H1 (cell line): ENCODE data around the gene CD44. TPM values are rescaled to one million over a fixed set of nuclear protein-coding genes. Genes with fewer than 3 reads are reported as not detected.

Experiments used
- CTCF ChIA-PET: fragments of 300-600 bp; sonication (Branson Sonifier 250); formaldehyde crosslinking; loops from one replicate; lab custom pipeline; 2021; ENCODE audit not compliant: partially characterized antibody; lab: Charles Lee
- POLR2A ChIA-PET: fragments of 300-600 bp; sonication (Branson Sonifier 250); formaldehyde crosslinking; loops from one replicate; lab custom pipeline; 2021; ENCODE audit warnings: inconsistent platforms; ENCODE audit not compliant: partially characterized antibody; lab: Charles Lee
- DNase-seq, 2 experiments: peaks; one replicate each; pipeline versions ENCODE4 v3.0.0 to v3.0.0-alpha.2; 2010 to 2022; ENCODE audit warnings: low spot score in 2 of 2, low read depth in 1 of 2, mixed read lengths in 1 of 2
- FAIRE-seq: peaks from 2 replicates; lab custom pipeline; 2011; peaks lifted over from hg19 to GRCh38; lab: Jason Lieb, UNC
- H2AFZ ChIP-seq: 2 replicates; pipeline ENCODE4 v1.8.1; 2012; ENCODE audit warnings: low read length, inconsistent platforms
- H2AK5ac ChIP-seq: 2 replicates; pipeline ENCODE4 v1.6.1; 2013; ENCODE audit warnings: low read depth, low read length
- H2BK120ac ChIP-seq: replicated peaks from 2 replicates; pipeline ENCODE3; 2013; ENCODE audit warnings: low read depth, low read length, inconsistent platforms
- H2BK12ac ChIP-seq: 2 replicates; pipeline ENCODE4 v1.6.1; 2013; ENCODE audit warnings: low read depth, low read length
- H2BK15ac ChIP-seq: 2 replicates; pipeline ENCODE4 v1.6.1; 2013; ENCODE audit warnings: low read length
- H2BK20ac ChIP-seq: 2 replicates; pipeline ENCODE4 v1.6.1; 2013; ENCODE audit warnings: low read length
- H2BK5ac ChIP-seq: 2 replicates; pipeline ENCODE4 v1.6.1; 2013; ENCODE audit warnings: low read depth, low read length
- H3K14ac ChIP-seq: 2 replicates; pipeline ENCODE4 v1.6.1; 2013; ENCODE audit warnings: inconsistent platforms; ENCODE audit not compliant: insufficient read length
- H3K18ac ChIP-seq: 2 replicates; pipeline ENCODE4 v1.6.1; 2013; ENCODE audit warnings: low read length; ENCODE audit errors: extremely low read depth
- H3K23ac ChIP-seq: 2 replicates; pipeline ENCODE4 v1.6.1; 2013; ENCODE audit warnings: inconsistent platforms; ENCODE audit not compliant: insufficient read length
- H3K23me2 ChIP-seq: 2 replicates; pipeline ENCODE4 v1.6.1; 2013; ENCODE audit warnings: low read depth, low read length
- H3K27ac ChIP-seq: 2 replicates; pipeline ENCODE4 v1.6.1; 2011; ENCODE audit warnings: low read depth, low read length, inconsistent platforms
- H3K27me3 ChIP-seq, 4 experiments: replicated peaks in 1 of 4; 1 replicate in 1 of 4; 2 replicates in 3 of 4; pipeline versions ENCODE4 v1.6.1 to v1.8.1; 2011 to 2013; ENCODE audit warnings: low read length in 3 of 4, mild to moderate bottlenecking in 3 of 4, inconsistent platforms in 2 of 4, mixed read lengths in 2 of 4, moderate library complexity in 1 of 4; ENCODE audit not compliant: control insufficient read depth in 3 of 4, insufficient read depth in 3 of 4; ENCODE audit errors: extremely low read depth in 1 of 4
- H3K36me3 ChIP-seq, 4 experiments: 2 replicates each; pipeline versions ENCODE4 v1.6.1 to v1.8.1; 2011 to 2013; ENCODE audit warnings: mild to moderate bottlenecking in 4 of 4, low read length in 3 of 4, moderate library complexity in 2 of 4, control low read depth in 1 of 4, inconsistent platforms in 1 of 4; ENCODE audit not compliant: insufficient read depth in 4 of 4, control insufficient read depth in 2 of 4
- H3K4ac ChIP-seq: replicated peaks from 2 replicates; pipeline ENCODE3; 2013; ENCODE audit warnings: low read length, low read depth, mixed read lengths, inconsistent platforms; ENCODE audit not compliant: insufficient read length
- H3K4me1 ChIP-seq, 4 experiments: replicated peaks in 1 of 4; 1 replicate in 1 of 4; 2 replicates in 3 of 4; pipeline versions ENCODE4 v1.6.1 to v1.8.1; 2011 to 2013; ENCODE audit warnings: low read length in 3 of 4, inconsistent platforms in 2 of 4, mixed read lengths in 1 of 4; ENCODE audit not compliant: insufficient read depth in 4 of 4, control insufficient read depth in 3 of 4
- H3K4me2 ChIP-seq, 2 experiments: 2 replicates each; pipeline versions ENCODE4 v1.6.1 to v1.8.1; 2011 to 2013; ENCODE audit warnings: low read depth in 2 of 2, low read length in 2 of 2, control low read depth in 1 of 2, inconsistent platforms in 1 of 2, mild to moderate bottlenecking in 1 of 2; ENCODE audit not compliant: insufficient read depth in 1 of 2
- H3K4me3 ChIP-seq, 4 experiments: fragments of 200-600, 300-600 bp in 1 of 4; sonication (generic), shearing (Covaris generic), sonication (Bioruptor Twin) in 1 of 4; 2 replicates each; pipeline versions ENCODE4 v1.5.1 to v1.8.1; 2011 to 2016; ENCODE audit warnings: low read length in 4 of 4, low read depth in 3 of 4, control low read depth in 2 of 4, inconsistent platforms in 2 of 4, mild to moderate bottlenecking in 2 of 4, mixed read lengths in 1 of 4, moderate library complexity in 1 of 4; ENCODE audit not compliant: insufficient read depth in 2 of 4; ENCODE audit errors: extremely low read depth in 1 of 4
- H3K56ac ChIP-seq: replicated peaks from 2 replicates; pipeline ENCODE3; 2013; ENCODE audit warnings: low read depth, mild to moderate bottlenecking, mixed read lengths, low read length, inconsistent platforms; ENCODE audit not compliant: insufficient read length
- H3K79me1 ChIP-seq: 2 replicates; pipeline ENCODE4 v1.6.1; 2013; ENCODE audit warnings: low read depth, low read length, control low read depth
- H3K79me2 ChIP-seq, 2 experiments: 2 replicates each; pipeline versions ENCODE4 v1.6.1 to v1.8.1; 2012 to 2013; ENCODE audit warnings: low read length in 2 of 2, mild to moderate bottlenecking in 2 of 2, inconsistent platforms in 1 of 2; ENCODE audit not compliant: insufficient read depth in 2 of 2, control insufficient read depth in 1 of 2
- H3K9ac ChIP-seq, 4 experiments: replicated peaks in 1 of 4; 1 replicate in 1 of 4; 2 replicates in 3 of 4; pipeline versions ENCODE4 v1.6.1 to v1.8.1; 2011 to 2013; ENCODE audit warnings: low read depth in 3 of 4, low read length in 3 of 4, control low read depth in 2 of 4, mild to moderate bottlenecking in 2 of 4, moderate library complexity in 2 of 4, inconsistent platforms in 1 of 4; ENCODE audit errors: extremely low read depth in 1 of 4
- H3K9me3 ChIP-seq, 2 experiments: 2 replicates each; pipeline versions ENCODE4 v1.6.1 to v1.8.1; 2012 to 2013; ENCODE audit warnings: mild to moderate bottlenecking in 2 of 2, moderate library complexity in 2 of 2, control low read depth in 1 of 2, inconsistent platforms in 1 of 2, low read depth in 1 of 2, low read length in 1 of 2, mixed read lengths in 1 of 2; ENCODE audit not compliant: insufficient read depth in 2 of 2
- H4K20me1 ChIP-seq, 2 experiments: replicated peaks in 1 of 2; 2 replicates each; pipeline versions ENCODE3 to v1.8.1; 2011 to 2013; ENCODE audit warnings: inconsistent platforms in 2 of 2, low read length in 2 of 2, mild to moderate bottlenecking in 1 of 2; ENCODE audit not compliant: insufficient read depth in 2 of 2, control insufficient read depth in 1 of 2
- H4K5ac ChIP-seq: 2 replicates; pipeline ENCODE4 v1.6.1; 2013; ENCODE audit warnings: low read length, low read depth, mixed read lengths, inconsistent platforms; ENCODE audit not compliant: insufficient read length
- H4K8ac ChIP-seq: 2 replicates; pipeline ENCODE4 v1.8.0; 2013; ENCODE audit warnings: mild to moderate bottlenecking, moderate library complexity, low read length, inconsistent platforms; ENCODE audit not compliant: insufficient read depth; ENCODE audit errors: extremely low read depth
- H4K91ac ChIP-seq: replicated peaks from 2 replicates; pipeline ENCODE3; 2013; ENCODE audit warnings: low read length, mixed read lengths, inconsistent platforms; ENCODE audit not compliant: insufficient read length
- ASH2L ChIP-seq: fragments of 200-600, 300-600 bp; sonication (generic); IDR thresholded peaks from one replicate; pipeline ENCODE4 v1.7.1; 2017; ENCODE audit warnings: low read length
- BACH1 ChIP-seq: IDR thresholded peaks from 2 replicates; pipeline ENCODE4 v1.6.1; 2012; ENCODE audit warnings: low read length, improper control_type of control experiment
- CHD2 ChIP-seq: IDR thresholded peaks from 2 replicates; pipeline ENCODE4 v1.6.1; 2012; ENCODE audit warnings: low read length, improper control_type of control experiment
- EP300 ChIP-seq, 2 experiments: IDR thresholded peaks; 1 replicate in 1 of 2; 2 replicates in 1 of 2; pipeline ENCODE4 v1.6.1; 2011 to 2012; ENCODE audit warnings: low read depth in 2 of 2, low read length in 2 of 2, mild to moderate bottlenecking in 2 of 2, borderline replicate concordance in 1 of 2, inconsistent platforms in 1 of 2, moderate library complexity in 1 of 2
- EZH2 ChIP-seq: fragments of 200-600 bp; sonication (generic); IDR thresholded peaks from 2 replicates; pipeline ENCODE4 v1.7.1; 2012; ENCODE audit warnings: low read depth, mild to moderate bottlenecking, moderate library complexity, low read length, inconsistent platforms; ENCODE audit not compliant: severe bottlenecking
- MAFK ChIP-seq: IDR thresholded peaks from 2 replicates; pipeline ENCODE4 v1.6.1; 2012; ENCODE audit warnings: low read depth, mild to moderate bottlenecking, improper control_type of control experiment, low read length
- RFX5 ChIP-seq: IDR thresholded peaks from 2 replicates; pipeline ENCODE4 v1.6.1; 2011; ENCODE audit warnings: low read depth, low read length, improper control_type of control experiment, borderline replicate concordance
- SP4 ChIP-seq: IDR thresholded peaks from 2 replicates; pipeline ENCODE4 v1.6.1; 2012; ENCODE audit warnings: low read length, inconsistent platforms
- TAF1 ChIP-seq: IDR thresholded peaks from 2 replicates; pipeline ENCODE4 v1.6.1; 2011; ENCODE audit warnings: mild to moderate bottlenecking, low read depth, low read length
- TAF7 ChIP-seq: optimal IDR thresholded peaks from 2 replicates; pipeline ENCODE3; 2011; ENCODE audit warnings: low read depth, mild to moderate bottlenecking, inconsistent platforms, low read length, moderate library complexity, borderline replicate concordance
- TEAD4 ChIP-seq: IDR thresholded peaks from 2 replicates; pipeline ENCODE4 v1.6.1; 2012; ENCODE audit warnings: low read depth, low read length, inconsistent platforms, mixed read lengths
- YY1 ChIP-seq: IDR thresholded peaks from 2 replicates; pipeline ENCODE4 v1.6.1; 2011; ENCODE audit warnings: low read depth, mild to moderate bottlenecking, low read length
- WGBS, 2 experiments: shearing (Covaris generic) in 1 of 2; methylation state at CpG; one replicate each; pipeline versions ENCODE4 v1.1.6 to v1.1.7; 2013 to 2015; ENCODE audit warnings: low lambda C conversion rate in 2 of 2, mixed read lengths in 2 of 2, inconsistent platforms in 1 of 2, low coverage in 1 of 2, missing lambda C conversion rate in 1 of 2; ENCODE audit not compliant: insufficient replicate concordance in 2 of 2, insufficient coverage in 1 of 2, insufficient read length in 1 of 2; ENCODE audit errors: extremely low coverage in 1 of 2, missing lambda C conversion rate in 1 of 2; 5-methylcytosine and 5-hydroxymethylcytosine counted together
- polyA plus RNA-seq, 7 experiments: library from polyadenylated mRNA; depleted of rRNA in 3 of 7; stranded (reverse) in 5 of 7; unstranded in 2 of 7; fragments of >200 nt in 5 of 7; fragments of 200-250 nt in 2 of 7; gene quantifications; 1 replicate in 5 of 7; 2 replicates in 1 of 7; 4 replicates in 1 of 7; pipeline versions ENCODE4 v1.2.1 to v1.2.3, GENCODE V29; 2011 to 2013; ENCODE audit warnings: missing spikeins in 2 of 7, mixed read lengths in 2 of 7
- total RNA-seq: library from RNA; stranded (reverse); fragmentation: NEBNext Ultra II Directional; extraction: Animal tissue kit (Norgen Biotek cat#: 25700); gene quantifications from 2 replicates; pipeline ENCODE4 v1.2.1, GENCODE V29; 2021

The CD44 gene
- total and polyA plus RNA-seq, 2 of the 8 experiments (the other 6 are each of a cell fraction or from before 2014, with no cell fraction given) = 11.8 to 13.7 TPM

DNA sequence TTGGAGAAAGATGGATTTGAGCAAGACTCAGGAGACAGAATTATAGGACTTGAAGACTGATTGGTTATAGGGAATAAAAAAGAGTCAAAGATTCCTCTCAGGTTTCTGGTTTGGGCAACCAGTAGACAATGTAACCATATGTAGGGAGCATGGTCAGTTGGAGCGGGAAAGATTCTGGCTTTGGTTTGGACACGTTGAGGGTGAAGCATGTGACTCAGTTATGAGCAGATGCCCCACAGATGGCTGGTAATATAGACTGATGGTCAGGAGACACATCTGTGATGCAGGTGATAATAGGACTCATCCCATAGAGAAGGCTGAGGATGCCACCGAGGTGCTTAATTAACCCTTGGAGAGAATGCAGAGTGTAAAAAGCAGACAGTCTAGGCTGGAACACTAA is 132.1 kb downstream of the CD44 start:
- FAIRE-seq (no peak), DNase-seq (no peak)
- Histone ChIP-seq H4K5ac (no peak overlapping the region), H3K9me3 (no peaks in the 10 kb centered on the region), H4K8ac (no peak overlapping the region), H2BK120ac (no peak overlapping the region), H3K23ac (no peak overlapping the region), H3K18ac (no peak overlapping the region), H3K23me2 (no peaks in the 10 kb centered on the region), H2AFZ (no peak overlapping the region), H4K20me1 (no peaks in the 10 kb centered on the region), H2BK15ac (no peak overlapping the region), H4K91ac (no peak overlapping the region), H3K27ac (no peak overlapping the region), H2BK12ac (no peak overlapping the region), H3K4ac (no peak overlapping the region), H2AK5ac (no peak overlapping the region), H3K14ac (no peak overlapping the region), H2BK5ac (no peak overlapping the region), H3K4me2 (no peak overlapping the region), H3K36me3 (no peaks in the 10 kb centered on the region), H3K79me2 (no peaks in the 10 kb centered on the region), H3K27me3 (no peaks in the 10 kb centered on the region; a peak in 1 of 7 replicates), H3K4me3 (no peak overlapping the region), H3K4me1 (no peaks in the 10 kb centered on the region), H2BK20ac (no peak overlapping the region), H3K56ac (no peak overlapping the region), H3K79me1 (no peaks in the 10 kb centered on the region), H3K9ac (no peak overlapping the region)
- ChIA-PET CTCF (no interaction called here), POLR2A (no interaction called here)
- WGBS, 2 experiments = 94% methylated on average over 3 of the region's 3 CpGs; no CpG with 5 or more reads in 1 of the 2 experiments
- TF ChIP-seq EP300 (IDR thresholded peaks at IDR 0.05; ENCODE audit: borderline replicate concordance in 1 of 2, low read depth in 2 of 2, low read length in 2 of 2) = no peak
- TF ChIP-seq RFX5 = no peak
- TF ChIP-seq YY1 = no peak
- TF ChIP-seq BACH1 = no peak
- no peak for TF ChIP-seq TEAD4
- no peak for TF ChIP-seq TAF7
- no peak for TF ChIP-seq EZH2
- TF ChIP-seq MAFK = no peak
- no peak for TF ChIP-seq TAF1
- TF ChIP-seq SP4 = no peak
- TF ChIP-seq ASH2L = no peak
- TF ChIP-seq CHD2 = no peak
